ENCODE results near the gene NIM1K. TPM values are rescaled to one million over a fixed set of nuclear protein-coding genes. Genes with fewer than 3 reads are reported as not detected.

Gene NIM1K
- total RNA-seq, 2 donors from 2014 or later, result 0.52 TPM; not detected in 1

DNA sequence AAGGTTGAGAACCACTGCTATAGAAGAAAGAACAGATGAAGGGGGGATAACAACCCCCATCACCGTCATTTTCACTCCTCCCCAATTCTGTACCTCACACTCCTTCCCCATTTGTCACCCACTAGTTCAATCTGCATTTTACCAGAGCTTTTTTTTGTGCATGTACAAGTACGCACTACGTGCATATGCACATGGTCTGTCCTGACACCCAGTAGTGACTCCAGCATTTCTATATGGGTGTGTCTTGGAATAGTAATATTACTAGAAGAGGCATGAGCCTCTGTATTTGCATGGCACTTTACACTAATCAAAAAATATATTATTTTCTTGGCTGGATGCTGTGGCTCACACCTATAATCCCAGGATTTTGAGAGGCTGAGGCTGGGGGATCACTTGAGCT is 38.7 kb downstream of the NIM1K start:
- no peak for TF ChIP-seq POLR2A (IDR thresholded peaks at IDR 0.05)
- TF ChIP-seq, protein P1, sequence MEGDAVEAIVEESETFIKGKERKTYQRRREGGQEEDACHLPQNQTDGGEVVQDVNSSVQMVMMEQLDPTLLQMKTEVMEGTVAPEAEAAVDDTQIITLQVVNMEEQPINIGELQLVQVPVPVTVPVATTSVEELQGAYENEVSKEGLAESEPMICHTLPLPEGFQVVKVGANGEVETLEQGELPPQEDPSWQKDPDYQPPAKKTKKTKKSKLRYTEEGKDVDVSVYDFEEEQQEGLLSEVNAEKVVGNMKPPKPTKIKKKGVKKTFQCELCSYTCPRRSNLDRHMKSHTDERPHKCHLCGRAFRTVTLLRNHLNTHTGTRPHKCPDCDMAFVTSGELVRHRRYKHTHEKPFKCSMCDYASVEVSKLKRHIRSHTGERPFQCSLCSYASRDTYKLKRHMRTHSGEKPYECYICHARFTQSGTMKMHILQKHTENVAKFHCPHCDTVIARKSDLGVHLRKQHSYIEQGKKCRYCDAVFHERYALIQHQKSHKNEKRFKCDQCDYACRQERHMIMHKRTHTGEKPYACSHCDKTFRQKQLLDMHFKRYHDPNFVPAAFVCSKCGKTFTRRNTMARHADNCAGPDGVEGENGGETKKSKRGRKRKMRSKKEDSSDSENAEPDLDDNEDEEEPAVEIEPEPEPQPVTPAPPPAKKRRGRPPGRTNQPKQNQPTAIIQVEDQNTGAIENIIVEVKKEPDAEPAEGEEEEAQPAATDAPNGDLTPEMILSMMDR (IDR thresholded peaks at IDR 0.05), result no peak
- ATAC-seq (no peak), DNase-seq (no peak)
- Histone ChIP-seq H3K27ac (no peak overlapping the region), H3K9me3 (no peaks in the 10 kb centered on the region), H3K27me3 (no peaks in the 10 kb centered on the region), H3K4me1 (peaks cover 7% of the 10 kb centered on the region), H3K36me3 (replicated peaks in 1 of 2; ENCODE audit: insufficient read depth in 1 of 2, low read depth in 2 of 2) (no peaks in the 10 kb centered on the region), H3K4me3 (no peak overlapping the region)
- 93 to 98% methylated on average over 3 of the region's 3 CpGs for WGBS, 2 donors
- intact Hi-C loops (cut with DNase I), result no loop called here

DNA sequence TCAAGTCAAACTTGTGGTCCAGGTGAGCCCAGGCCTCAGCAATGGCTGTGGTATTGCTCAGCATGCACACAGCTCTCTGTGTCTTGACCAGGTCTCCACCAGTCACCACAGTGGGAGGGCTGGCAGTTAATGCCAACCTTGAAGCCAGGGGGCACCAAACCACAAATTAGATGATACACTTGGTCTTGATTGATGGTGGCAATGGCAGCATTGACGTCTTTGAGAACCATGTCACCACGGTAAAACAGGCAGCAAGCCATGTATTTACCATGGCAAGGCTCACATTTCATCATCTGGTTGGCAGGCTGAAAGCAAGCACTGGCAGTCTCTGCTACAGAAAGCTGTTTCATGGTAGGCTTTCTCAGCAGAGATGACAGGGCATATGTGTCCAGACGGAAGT is 40.0 kb downstream of the NIM1K start:
- Histone ChIP-seq H3K9me3 (no peaks in the 10 kb centered on the region), H3K27me3 (no peaks in the 10 kb centered on the region), H3K27ac (peak overlapping the region in 2 of 4 donors; percentile 12 to 32), H3K4me3 (no peak overlapping the region), H3K4me1 (peaks cover 7% of the 10 kb centered on the region), H3K36me3 (replicated peaks in 1 of 2; ENCODE audit: insufficient read depth in 1 of 2, low read depth in 2 of 2) (no peaks in the 10 kb centered on the region)
- TF ChIP-seq, protein P1 (IDR thresholded peaks at IDR 0.05), result peak in 4 of 7 experiments; percentile 42 to 68 (median 48)
- no peak for TF ChIP-seq POLR2A (IDR thresholded peaks at IDR 0.05)
- intact Hi-C loops (cut with DNase I), result no loop called here
- WGBS, 2 donors, result 29 to 56% methylated on average over 2 to 3 of the region's 3 CpGs
- ATAC-seq (peak; percentile 76), DNase-seq (peak; percentile 62 to 88 (median 64))

DNA sequence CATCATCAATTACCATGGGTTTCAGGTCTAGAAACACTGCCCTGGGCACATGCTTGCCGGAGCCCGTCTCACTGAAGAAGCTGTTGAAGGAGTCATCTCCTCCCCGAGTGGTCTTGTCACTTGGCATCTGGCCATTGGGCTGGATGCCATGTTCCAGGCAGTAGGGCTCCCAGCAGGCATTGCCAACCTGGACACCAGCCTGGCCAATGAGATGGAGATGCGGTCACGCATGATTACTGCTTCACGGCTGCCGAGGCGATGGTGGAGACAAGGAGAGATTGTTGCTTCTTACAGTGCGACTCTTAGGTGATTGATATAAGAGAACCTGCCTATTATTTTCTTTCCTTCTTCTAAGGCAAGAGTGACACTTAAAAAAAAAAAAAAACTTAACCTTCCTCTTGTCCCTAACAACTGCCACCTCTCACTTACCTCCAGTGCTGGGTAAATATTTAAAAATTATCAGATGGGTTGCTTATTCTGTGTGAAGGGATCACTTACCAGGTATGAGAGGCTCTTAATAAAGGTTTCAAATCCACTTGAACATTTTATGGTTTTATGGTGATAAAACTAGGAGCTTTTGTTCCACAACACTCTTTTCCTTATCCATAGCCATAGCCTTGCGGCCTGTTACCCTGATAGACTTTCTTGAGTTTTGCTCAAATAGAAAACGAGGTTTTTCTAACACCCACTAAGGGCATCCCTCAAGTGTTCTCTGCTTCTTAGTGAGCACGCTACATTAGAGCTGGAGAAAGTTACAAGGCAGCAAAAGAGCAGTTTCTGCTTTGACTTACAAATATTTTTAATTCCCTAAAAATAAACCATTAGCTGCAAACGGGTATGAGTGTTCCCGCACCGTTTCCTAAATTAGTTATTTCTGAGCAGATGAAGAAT is 41.2 kb downstream of the NIM1K start:
- H3K27ac ChIP-seq, result no peak overlapping the region

DNA sequence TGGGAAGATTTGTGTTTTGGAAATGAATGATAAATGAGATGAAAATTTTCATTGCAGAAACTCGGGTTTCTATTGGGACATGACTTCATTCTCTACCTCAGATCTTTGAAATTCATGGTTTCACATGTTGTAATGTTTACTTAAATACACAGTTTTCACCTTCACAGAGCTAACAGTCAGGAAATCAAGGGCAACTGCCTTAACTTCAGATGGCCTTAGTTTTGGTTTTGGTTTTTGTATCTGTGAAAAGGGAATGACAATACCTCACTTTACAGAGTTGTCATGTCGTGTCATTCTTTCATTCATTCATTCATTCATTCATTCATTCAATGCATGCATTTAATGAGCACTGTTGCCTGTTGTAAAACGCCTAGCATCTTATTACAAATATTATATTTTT is 41.9 kb downstream of the NIM1K start:
- ATAC-seq (no peak), DNase-seq (no peak)
- TF ChIP-seq POLR2A (IDR thresholded peaks at IDR 0.05), result no peak
- TF ChIP-seq, protein P1 (IDR thresholded peaks at IDR 0.05), result no peak
- Histone ChIP-seq H3K4me3 (no peak overlapping the region), H3K4me1 (peaks cover 7% of the 10 kb centered on the region), H3K9me3 (no peaks in the 10 kb centered on the region), H3K36me3 (replicated peaks in 1 of 2; ENCODE audit: insufficient read depth in 1 of 2, low read depth in 2 of 2) (no peaks in the 10 kb centered on the region), H3K27me3 (no peaks in the 10 kb centered on the region), H3K27ac (no peak overlapping the region)
- intact Hi-C loops (cut with DNase I), result no loop called here
- 59 to 61% methylated on average over 3 of the region's 3 CpGs for WGBS, 2 donors

More for the DNA sequence above, 41.2 kb downstream of the NIM1K start:
- 85 to 93% methylated on average over 12 to 15 of the region's 15 CpGs for WGBS, 2 donors
- H3K4me3 ChIP-seq, result no peak overlapping the region
- H3K27me3 ChIP-seq, result no peaks in the 10 kb centered on the region
- DNase-seq (peak in 1 of 4 donors; percentile 13), ATAC-seq (no peak)
- TF ChIP-seq, protein P1 (IDR thresholded peaks at IDR 0.05), result no peak
- TF ChIP-seq POLR2A (IDR thresholded peaks at IDR 0.05), result no peak
- H3K9me3 ChIP-seq, result no peaks in the 10 kb centered on the region
- intact Hi-C loops (cut with DNase I), result no loop called here
- H3K4me1 ChIP-seq, result peaks cover 7% of the 10 kb centered on the region
- H3K36me3 ChIP-seq (replicated peaks in 1 of 2; ENCODE audit: insufficient read depth in 1 of 2, low read depth in 2 of 2), result no peaks in the 10 kb centered on the region
